ENCODE data around the gene PLEKHG3. TPM values are rescaled to one million over a fixed set of nuclear protein-coding genes. Genes with fewer than 3 reads are reported as not detected.

Gene PLEKHG3
- total RNA-seq, 1 donor from 2014 or later, result 12.6 TPM

DNA sequence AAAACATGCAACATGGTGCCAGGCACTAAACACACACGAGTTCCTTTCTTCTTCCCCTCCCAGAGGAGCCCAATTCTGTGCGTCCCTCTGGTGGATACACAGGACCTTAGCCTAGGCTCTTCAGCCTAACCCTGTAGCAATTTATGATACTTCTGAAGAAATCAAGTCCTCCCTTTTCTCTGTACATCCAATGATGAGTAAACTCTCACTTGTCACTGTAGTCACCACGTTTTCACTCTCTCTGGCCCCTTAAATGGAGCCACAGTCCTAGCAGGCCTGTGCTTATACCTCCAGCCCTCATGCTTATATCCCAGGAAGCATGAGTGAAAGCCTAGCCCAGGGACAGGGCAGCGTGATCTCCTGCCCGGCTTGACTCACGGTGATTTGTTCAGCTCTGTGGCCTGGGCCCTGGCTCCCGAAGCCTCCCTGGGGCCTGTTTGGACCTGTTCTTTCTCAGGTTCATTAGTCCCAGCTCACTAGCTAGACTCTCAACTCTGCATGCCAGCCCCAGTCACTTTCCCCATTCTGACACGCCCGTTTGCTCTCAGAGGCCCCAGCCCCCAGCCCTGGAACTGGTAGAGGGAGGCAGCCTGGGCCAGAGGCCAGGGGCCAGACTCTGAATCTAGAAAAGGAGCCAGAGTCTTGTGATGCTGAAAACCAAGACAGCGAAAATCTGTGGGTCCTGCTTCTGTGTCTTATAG is 24.1 kb upstream of the PLEKHG3 start:
- no peak overlapping the region for H3K9ac ChIP-seq

GRCh38 chr14:64680714-64681065 is 23.5 kb upstream of the PLEKHG3 start:
- peak overlapping the region; percentile 79 for H2AFZ ChIP-seq (replicated peaks)
- TF ChIP-seq EZH2 (IDR thresholded peaks at IDR 0.05) (no peak), EZH2phosphoT487 (IDR thresholded peaks at IDR 0.05) (no peak)
- TF ChIP-seq, protein P1, sequence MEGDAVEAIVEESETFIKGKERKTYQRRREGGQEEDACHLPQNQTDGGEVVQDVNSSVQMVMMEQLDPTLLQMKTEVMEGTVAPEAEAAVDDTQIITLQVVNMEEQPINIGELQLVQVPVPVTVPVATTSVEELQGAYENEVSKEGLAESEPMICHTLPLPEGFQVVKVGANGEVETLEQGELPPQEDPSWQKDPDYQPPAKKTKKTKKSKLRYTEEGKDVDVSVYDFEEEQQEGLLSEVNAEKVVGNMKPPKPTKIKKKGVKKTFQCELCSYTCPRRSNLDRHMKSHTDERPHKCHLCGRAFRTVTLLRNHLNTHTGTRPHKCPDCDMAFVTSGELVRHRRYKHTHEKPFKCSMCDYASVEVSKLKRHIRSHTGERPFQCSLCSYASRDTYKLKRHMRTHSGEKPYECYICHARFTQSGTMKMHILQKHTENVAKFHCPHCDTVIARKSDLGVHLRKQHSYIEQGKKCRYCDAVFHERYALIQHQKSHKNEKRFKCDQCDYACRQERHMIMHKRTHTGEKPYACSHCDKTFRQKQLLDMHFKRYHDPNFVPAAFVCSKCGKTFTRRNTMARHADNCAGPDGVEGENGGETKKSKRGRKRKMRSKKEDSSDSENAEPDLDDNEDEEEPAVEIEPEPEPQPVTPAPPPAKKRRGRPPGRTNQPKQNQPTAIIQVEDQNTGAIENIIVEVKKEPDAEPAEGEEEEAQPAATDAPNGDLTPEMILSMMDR (IDR thresholded peaks at IDR 0.05), result no peak
- H3K27me3 ChIP-seq, result no peaks in the 10 kb centered on the region
- no peaks in the 10 kb centered on the region for H4K20me1 ChIP-seq (ENCODE audit: low read depth)
- H3K36me3 ChIP-seq, result no peaks in the 10 kb centered on the region
- peaks cover 14% of the 10 kb centered on the region for H3K27me3 Mint-ChIP-seq (ENCODE audit: insufficient read depth, low read depth)
- peaks cover 17% of the 10 kb centered on the region for H3K4me1 ChIP-seq
- DNase-seq (ENCODE audit: low spot score), result no peak
- H3K9me3 Mint-ChIP-seq, result no peaks in the 10 kb centered on the region
- H3K36me3 Mint-ChIP-seq, result no peaks in the 10 kb centered on the region
- no peak overlapping the region for H3K4me3 ChIP-seq
- no peak overlapping the region for H3K4me2 ChIP-seq
- H3K9ac ChIP-seq, result no peak overlapping the region
- no peaks in the 10 kb centered on the region for H3K9me3 ChIP-seq (ENCODE audit: low read depth)
- H3K4me1 Mint-ChIP-seq, result peaks cover 35% of the 10 kb centered on the region
- H3K27ac ChIP-seq, result no peak overlapping the region
- H3K27ac Mint-ChIP-seq, result no peak overlapping the region
- H3K79me2 ChIP-seq (ENCODE audit: low read depth), result no peaks in the 10 kb centered on the region
- peaks cover 4% of the 10 kb centered on the region for H3F3A ChIP-seq (ENCODE audit: low read depth)
- H3K4me3 Mint-ChIP-seq, result no peak overlapping the region

More for the DNA sequence above, 24.1 kb upstream of the PLEKHG3 start:
- H3K9me3 Mint-ChIP-seq, result no peaks in the 10 kb centered on the region
- peaks cover 13% of the 10 kb centered on the region for H3K4me1 ChIP-seq
- peak overlapping the region; percentile 87 for H3K27ac Mint-ChIP-seq
- H4K20me1 ChIP-seq (ENCODE audit: low read depth), result no peaks in the 10 kb centered on the region
- TF ChIP-seq EZH2 (IDR thresholded peaks at IDR 0.05) (no peak), EZH2phosphoT487 (IDR thresholded peaks at IDR 0.05) (no peak)
- TF ChIP-seq, protein P1 (IDR thresholded peaks at IDR 0.05), result no peak
- H3K4me1 Mint-ChIP-seq, result peaks cover 31% of the 10 kb centered on the region
- peaks cover 13% of the 10 kb centered on the region for H3K27me3 Mint-ChIP-seq (ENCODE audit: insufficient read depth, low read depth)
- H3K9me3 ChIP-seq (ENCODE audit: low read depth), result no peaks in the 10 kb centered on the region
- H3F3A ChIP-seq (ENCODE audit: low read depth), result peaks cover 4% of the 10 kb centered on the region
- no peaks in the 10 kb centered on the region for H3K79me2 ChIP-seq (ENCODE audit: low read depth)
- peak overlapping the region; percentile 79 for H2AFZ ChIP-seq (replicated peaks)
- no peaks in the 10 kb centered on the region for H3K36me3 Mint-ChIP-seq
- H3K4me2 ChIP-seq, result no peak overlapping the region
- H3K36me3 ChIP-seq, result no peaks in the 10 kb centered on the region
- H3K4me3 Mint-ChIP-seq, result no peak overlapping the region
- no peaks in the 10 kb centered on the region for H3K27me3 ChIP-seq
- no peak overlapping the region for H3K4me3 ChIP-seq
- H3K27ac ChIP-seq, result no peak overlapping the region
- DNase-seq (ENCODE audit: low spot score), result no peak

DNA sequence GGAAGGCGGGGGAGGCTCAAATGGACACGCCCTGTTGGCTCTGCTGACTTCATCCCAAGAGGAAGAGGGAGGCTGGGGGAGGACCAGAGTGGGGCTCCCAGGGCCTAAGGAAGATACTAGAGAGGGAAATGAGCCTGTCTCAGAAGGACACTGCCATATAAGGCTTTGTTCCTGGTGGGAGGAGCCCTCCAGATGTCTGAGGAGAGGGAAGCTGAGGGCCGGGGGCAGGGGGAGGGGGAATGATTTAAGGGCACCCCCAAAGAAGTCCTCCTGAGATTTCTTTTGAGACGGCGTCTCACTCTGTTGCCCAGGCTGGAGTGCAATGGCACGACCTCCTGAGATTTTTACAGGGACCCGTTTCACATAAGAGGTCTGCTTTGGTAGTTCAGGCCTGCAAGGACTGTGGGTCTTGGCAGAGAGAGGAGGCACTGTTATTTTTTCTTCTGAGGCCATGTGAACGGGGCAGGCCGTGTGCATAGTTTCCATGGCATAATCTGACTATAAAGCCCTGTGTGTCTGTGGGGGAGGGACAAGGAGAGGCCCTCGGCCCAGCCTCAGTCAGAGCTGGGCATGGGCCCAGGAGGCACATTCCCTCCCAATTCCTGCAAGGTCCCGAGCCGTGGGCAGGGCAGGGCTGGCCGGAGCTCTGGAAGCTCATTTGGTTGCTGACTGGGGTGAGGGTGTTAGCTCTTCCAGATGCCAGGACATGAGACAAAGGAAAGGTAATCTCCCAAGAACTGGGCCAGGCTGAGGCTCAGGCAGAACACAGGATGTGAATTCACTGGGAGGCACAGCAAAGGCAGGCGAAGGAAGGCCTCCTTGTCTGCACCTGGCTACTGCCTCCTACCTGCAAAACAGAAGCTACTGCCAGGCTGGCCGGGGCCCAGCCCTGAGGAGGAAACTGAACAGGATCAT is 22.2 kb upstream of the PLEKHG3 start:
- Histone ChIP-seq H3K9ac (no peak overlapping the region), H3F3A (ENCODE audit: low read depth) (peaks cover 4% of the 10 kb centered on the region), H4K20me1 (ENCODE audit: low read depth) (no peaks in the 10 kb centered on the region), H3K79me2 (ENCODE audit: low read depth) (no peaks in the 10 kb centered on the region), H3K27me3 (no peaks in the 10 kb centered on the region), H3K4me1 (peaks cover 23% of the 10 kb centered on the region), H3K36me3 (no peaks in the 10 kb centered on the region), H3K9me3 (ENCODE audit: low read depth) (no peaks in the 10 kb centered on the region), H2AFZ (replicated peaks) (peak overlapping the region; percentile 22), H3K4me3 (no peak overlapping the region), H3K27ac (no peak overlapping the region), H3K4me2 (no peak overlapping the region)
- peak overlapping the region; percentile 71 for H3K27ac Mint-ChIP-seq
- H3K27me3 Mint-ChIP-seq (ENCODE audit: insufficient read depth, low read depth), result peaks cover 17% of the 10 kb centered on the region
- no peaks in the 10 kb centered on the region for H3K36me3 Mint-ChIP-seq
- peaks cover 40% of the 10 kb centered on the region for H3K4me1 Mint-ChIP-seq
- no peaks in the 10 kb centered on the region for H3K9me3 Mint-ChIP-seq
- DNase-seq (ENCODE audit: low spot score), result no peak
- TF ChIP-seq, protein P1 (IDR thresholded peaks at IDR 0.05), result no peak
- TF ChIP-seq EZH2phosphoT487 (IDR thresholded peaks at IDR 0.05) (no peak), EZH2 (IDR thresholded peaks at IDR 0.05) (no peak)
- H3K4me3 Mint-ChIP-seq, result peak overlapping the region; percentile 38

Measured in neural progenitor cell (in vitro differentiated cells).